ENCODE results near the gene PPP1R10.

The PPP1R10 gene

DNA sequence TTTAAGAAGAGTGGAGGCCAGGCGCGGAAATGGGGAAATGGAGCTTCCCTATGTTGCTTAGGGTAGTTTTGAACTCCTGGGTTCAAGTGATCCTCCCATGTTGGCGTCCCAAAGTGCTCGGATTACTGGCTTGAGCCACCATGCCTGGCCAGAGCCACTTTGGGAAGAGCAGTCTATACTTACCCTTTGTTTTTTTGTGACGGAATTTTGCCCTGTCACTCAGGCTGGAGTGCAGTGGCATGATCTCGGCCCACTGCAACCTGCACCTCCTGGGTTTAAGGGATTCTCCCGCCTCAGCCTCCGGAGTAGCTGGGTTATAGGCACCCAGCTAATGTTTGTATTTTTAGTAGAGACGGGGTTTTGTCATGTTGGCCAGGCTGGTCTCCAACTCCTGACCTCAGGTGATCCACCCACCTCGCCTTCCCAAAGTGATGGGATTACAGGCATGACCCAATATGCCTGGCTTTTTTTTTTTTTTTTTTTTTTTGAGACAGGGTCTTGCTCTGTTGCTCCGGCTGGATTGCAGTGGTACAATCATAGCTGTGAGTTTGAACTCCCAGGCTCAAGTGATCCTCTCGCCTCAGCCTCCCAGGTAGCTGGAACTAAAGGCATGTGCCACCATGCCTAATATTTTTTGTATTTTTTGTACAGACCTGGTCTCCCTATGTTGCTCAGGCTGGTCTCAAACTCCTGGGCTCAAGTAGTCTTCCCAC is 18.0 kb downstream of the PPP1R10 start:
- DNase-seq (ENCODE audit: low read depth): no peak

DNA sequence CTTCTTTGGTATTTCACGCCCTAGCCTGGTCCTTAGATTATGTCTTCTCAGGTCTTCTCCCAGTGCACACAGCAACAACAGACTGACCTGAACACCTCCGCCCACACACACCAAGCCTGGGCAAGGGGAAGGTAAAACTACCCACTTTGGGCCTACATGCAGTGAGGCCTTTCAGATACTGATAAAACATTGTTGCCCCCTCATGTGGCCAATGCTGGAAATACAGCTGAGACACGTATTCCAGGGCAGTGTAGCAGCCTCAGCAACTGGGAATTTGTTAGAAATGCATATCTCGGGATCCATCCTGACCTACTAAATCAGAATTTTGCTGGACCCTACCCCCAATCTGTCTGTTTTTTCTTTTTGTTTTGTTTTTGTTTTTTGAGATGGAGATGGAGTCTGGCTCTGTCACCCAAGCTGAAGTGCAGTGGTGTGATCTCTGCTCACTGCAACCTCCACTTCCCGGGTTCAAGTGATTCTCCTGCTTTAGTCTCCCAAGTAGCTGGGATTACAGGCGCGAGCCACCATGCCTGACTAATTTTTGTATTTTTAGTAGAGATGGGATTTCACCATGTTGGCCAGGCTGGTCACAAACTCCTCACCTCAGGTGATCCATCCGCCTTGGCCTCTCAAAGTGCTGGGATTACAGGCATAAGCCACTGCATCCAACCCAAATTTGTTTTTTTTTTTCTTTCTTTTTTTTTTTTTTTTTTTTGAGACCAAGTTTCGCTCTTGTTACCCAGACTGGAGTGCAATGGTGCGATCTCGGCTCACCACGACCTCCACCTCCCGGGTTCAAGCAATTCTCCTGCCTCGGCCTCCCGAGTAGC is 19.5 kb downstream of the PPP1R10 start:
- DNase-seq (ENCODE audit: low read depth): peak; percentile 81

DNA sequence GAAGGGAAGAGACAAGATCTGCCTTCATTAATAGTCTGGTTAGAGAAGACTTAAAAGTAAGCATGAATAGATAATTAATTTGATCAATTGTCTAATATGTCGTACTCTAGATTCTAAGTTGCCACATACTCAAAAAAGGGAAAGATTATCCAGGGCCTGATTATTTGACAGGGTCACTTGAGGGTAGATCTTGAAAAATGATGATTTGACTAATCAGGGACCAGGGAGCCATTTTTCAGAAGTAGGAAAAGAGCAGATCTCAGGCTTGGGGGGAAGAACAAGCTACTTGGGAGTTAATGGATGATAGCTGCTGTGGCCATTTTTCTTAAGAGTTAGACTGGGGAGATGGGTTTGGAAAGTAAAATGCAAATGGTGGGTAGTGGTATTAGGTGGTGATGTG is 24.8 kb downstream of the PPP1R10 start:
- no peak for DNase-seq (ENCODE audit: low read depth)

DNA sequence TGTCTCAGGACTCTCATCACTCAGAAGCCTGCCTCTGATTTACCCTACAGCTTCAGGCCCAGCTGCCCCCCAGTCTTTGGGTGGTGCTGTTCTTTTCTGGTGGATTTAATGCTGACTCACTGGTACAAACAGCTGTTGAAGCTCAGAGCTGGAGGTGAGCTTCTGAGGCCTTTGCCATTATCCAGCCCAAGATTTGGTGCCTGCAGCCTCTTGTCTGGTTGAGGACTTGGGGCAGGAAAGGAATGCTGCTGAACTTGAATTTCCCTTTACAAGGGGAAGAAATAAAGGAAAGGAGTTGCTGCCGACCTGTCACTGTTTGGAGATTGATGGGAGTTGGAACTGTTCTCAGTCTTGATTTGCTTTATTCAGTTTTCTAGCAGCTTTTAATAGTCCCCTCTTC is 26.0 kb downstream of the PPP1R10 start:
- no peak for DNase-seq (ENCODE audit: low read depth)

DNA sequence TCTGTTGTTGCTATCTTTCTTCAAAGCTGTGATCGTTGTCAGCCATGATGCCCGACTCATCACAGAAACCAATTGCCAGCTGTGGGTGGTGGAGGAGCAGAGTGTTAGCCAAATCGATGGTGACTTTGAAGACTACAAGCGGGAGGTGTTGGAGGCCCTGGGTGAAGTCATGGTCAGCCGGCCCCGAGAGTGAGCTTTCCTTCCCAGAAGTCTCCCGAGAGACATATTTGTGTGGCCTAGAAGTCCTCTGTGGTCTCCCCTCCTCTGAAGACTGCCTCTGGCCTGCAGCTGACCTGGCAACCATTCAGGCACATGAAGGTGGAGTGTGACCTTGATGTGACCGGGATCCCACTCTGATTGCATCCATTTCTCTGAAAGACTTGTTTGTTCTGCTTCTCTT is 26.5 kb downstream of the PPP1R10 start:
- no peak for DNase-seq (ENCODE audit: low read depth)

DNA sequence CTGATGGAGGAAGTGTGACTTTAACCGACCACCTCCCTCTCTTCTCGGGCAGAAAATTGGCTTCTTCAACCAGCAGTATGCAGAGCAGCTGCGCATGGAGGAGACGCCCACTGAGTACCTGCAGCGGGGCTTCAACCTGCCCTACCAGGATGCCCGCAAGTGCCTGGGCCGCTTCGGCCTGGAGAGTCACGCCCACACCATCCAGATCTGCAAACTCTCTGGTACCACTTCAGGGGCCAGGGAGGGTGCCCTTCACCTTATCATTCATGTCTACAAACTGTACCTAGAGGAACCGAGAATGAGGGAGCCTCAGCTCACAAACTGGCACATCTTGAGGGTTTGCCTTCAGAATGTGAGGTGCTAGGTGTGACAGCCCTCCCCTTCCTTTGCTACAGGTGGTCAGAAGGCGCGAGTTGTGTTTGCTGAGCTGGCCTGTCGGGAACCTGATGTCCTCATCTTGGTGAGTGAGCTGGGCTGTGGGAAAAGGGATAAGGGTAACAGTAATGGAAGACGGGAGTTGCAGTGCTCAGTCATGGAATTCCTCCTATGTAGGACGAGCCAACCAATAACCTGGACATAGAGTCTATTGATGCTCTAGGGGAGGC is 27.2 kb downstream of the PPP1R10 start:
- DNase-seq (ENCODE audit: low read depth): no peak

DNA sequence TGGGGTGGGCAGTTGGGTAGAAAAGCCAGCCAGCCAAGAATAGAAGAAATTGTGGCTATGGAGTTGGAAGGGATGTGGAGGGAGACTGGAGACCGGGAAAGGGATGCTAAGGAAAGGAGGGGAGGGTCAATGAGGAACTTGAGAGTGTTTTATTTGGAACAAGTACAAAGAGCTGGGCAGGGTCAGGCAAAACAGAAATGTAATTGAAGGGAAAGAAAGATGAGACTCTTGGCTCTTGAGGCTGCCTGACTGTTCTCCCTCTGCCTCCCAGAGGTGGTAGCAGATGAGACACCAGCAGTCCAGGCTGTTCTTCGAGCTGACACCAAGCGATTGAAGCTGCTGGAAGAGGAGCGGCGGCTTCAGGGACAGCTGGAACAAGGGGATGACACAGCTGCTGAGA is 33.1 kb downstream of the PPP1R10 start:
- no peak for DNase-seq (ENCODE audit: low read depth)

DNA sequence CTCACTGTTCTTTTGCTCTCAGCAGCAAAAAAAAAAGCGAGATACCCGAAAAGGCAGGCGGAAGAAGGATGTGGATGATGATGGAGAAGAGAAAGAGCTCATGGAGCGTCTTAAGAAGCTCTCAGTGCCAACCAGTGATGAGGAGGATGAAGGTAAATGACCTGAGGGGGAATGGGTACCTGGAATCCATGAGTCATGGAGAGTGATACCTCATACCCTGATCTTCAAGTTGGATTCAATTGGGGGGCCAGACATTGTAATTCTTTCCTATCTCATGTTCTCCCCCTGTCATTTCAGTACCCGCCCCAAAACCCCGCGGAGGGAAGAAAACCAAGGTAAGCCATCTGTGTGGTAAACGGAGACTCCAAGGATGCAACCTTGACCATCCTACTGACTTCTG is 39.0 kb downstream of the PPP1R10 start:
- no peak for DNase-seq (ENCODE audit: low read depth)

DNA sequence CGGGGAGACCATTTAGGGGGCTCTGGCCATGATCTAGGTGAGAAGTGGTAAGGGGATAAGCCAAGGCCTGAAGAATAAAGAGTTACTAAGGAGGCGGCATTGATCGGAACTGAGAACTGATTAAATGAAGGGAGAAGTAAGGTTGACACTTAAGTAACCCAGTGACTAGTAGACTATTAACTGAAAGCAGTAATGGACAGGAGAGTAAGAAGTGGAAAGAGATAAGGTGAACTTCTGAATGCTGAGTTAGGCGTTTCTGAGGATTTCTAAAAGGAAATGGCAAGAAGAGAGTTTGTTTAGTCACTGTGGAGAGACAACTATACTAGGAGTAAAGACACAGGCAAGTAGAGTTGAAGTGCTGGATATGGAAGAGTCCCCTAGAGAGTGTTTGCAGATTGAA is 43.9 kb downstream of the PPP1R10 start:
- DNase-seq (ENCODE audit: low read depth): no peak

DNA sequence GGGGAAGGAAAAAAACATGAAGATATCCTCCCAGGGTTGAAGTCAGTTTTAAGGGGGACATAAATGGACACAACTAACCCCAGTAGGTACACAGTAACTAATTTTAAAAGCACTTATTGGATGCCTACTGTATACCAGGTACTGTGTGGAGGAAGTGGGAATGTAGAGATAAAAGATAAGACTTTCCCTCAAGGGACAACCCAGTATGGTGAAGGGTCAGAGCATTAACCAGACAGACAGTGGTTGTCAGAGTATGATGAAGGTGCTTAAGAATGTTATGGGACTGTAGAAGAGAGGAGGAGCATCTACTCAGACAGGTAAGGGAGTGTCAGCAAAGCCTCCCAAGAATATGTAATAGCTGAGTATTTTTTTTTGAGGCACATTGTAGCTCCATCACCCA is 44.9 kb downstream of the PPP1R10 start:
- no peak for DNase-seq (ENCODE audit: low read depth)

DNA sequence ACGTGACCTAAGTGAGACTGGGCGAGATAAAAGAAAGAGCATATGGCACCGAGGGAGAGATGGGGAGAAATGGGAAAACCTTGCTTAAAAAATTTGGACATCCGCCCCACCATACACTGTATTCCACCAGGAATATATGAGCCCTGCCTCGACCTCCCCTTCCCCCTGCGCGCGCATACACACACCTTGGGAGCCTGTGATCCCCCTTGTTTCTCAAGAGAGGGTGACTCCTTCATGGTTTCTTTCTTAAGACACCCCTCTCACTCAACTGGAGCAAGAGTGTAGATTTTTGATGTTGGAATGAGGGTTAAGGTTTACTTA is 45.3 kb downstream of the PPP1R10 start:
- DNase-seq (ENCODE audit: low read depth): no peak

DNA sequence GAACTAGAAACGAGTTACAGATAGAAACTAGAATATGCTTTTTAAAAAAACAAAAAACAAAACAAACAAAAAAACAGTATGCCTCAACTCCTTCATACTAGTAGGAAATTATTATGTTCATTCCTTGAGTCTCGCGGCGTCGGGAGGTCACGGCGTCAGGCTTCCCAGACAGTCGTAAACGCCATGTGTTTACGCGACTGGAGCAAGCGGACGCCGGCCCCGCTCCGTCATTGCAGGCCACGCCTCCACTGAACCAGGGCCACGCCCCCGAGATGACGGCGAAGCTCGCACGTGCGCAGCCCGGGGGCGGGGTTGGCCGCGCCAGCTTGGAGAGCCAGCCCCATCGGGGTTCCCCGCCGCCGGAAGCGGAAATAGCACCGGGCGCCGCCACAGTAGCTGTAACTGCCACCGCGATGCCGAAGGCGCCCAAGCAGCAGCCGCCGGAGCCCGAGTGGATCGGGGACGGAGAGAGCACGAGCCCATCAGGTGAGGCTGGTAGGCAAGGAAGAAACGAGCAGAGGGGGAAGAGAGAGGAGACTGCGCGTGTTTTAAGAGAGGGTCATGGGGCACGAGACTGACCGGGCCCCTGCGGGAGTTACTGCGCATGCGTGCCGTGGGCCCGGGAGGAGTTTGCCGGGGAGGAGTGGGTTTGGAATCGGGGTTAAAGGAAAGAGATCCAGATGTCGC is 45.8 kb downstream of the PPP1R10 start, which contains the start of gene ABCF1:
ABCF1 (plus strand) TSS at position 368 of the 687 bp plus-strand sequence; CDS start at position 414, 46 bp downstream.
- peak; percentile 96 for DNase-seq (ENCODE audit: low read depth)

DNA sequence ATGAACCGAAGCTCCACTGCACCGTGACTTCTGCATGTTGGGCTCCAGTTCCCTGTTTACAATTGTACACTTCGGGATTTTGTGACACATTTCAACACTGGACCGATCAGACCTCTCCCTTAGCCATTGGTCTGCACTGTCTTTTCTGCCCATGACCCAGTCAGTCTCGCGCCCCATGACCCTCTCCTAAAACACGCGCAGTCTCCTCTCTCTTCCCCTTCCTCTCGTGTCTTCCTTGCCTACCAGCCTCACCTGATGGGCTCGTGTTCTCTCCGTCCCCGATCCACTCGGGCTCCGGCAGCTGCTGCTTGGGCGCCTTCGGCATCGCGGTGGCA is 46.3 kb downstream of the PPP1R10 start:
- DNase-seq (ENCODE audit: low read depth): no peak

DNA sequence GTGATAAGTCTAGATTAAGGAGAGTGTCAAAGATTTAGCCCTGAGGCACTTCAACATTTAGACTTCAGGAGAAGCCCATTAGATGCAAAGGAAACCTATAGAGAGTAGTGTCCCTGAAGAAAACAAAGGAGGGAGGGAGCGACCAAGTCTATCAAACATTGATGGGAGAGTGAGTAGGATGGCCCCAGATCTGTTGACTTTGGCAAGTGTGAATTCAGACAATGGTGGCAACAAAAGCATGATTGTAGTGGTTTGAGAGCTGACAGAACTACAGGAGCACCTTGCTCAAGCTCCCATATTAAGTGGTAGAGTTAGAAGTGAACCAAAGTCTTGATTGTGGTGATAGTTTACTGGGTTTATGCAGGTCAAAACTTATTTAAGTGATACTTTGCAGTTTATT is 46.8 kb downstream of the PPP1R10 start:
- no peak for DNase-seq (ENCODE audit: low read depth)

DNA sequence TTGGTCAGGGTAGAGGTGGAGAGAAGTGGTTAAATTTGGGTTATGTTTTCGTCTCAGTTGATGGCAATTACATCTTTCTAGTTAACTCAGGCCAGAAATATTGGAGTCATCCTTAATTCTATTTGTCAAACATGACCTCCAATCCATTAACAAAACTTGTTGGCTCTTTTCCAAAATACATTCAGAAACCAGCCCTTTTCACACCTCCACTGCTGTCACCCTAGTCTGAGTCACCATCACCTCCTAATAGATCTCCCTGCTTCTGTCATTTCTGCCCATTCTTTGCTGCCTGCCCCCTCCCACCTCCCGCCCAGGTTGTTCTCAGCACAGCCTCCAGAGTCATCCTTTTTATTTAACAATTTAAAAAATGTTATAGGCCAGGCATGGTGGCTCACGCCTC is 48.8 kb downstream of the PPP1R10 start:
- no peak for DNase-seq (ENCODE audit: low read depth)

DNA sequence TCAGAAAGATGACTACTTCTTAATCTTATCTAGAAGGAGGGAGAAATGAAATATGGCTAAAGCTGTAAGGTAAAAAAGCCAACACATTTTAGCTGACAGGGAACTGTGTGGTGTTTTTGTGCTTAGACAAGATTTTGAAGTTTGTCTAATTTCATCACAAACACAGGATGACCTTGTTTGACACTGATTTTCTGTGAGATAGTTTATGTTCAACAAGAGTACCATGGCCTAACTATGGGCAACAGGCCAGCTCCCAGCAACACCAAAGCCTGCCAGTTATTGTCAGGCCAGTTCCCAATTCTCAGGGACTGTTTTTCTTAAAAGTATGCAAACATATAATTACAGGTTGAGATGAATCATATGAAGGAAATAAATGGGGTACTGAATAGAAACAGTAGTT is 51.3 kb downstream of the PPP1R10 start:
- DNase-seq (ENCODE audit: low read depth): no peak

DNA sequence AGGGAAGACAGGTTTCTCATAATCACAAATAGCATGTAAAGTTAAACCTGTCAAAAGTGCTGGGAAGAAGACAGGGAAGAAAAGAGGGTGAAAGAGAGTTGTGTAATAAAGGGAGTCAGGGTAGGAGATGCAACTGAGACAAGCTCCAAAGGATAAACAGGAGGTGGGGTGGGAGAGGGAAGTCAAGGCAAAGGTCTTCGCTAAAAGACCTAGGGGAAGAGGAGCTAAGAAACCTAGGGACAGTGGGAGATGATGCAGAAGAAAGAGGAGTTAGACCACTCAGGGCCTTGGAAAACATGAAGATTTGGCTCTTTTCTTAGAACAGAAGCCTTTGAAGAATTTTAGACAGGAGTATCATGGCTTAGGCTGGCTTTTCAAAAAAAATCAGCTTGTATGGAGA is 52.9 kb downstream of the PPP1R10 start:
- no peak for DNase-seq (ENCODE audit: low read depth)

DNA sequence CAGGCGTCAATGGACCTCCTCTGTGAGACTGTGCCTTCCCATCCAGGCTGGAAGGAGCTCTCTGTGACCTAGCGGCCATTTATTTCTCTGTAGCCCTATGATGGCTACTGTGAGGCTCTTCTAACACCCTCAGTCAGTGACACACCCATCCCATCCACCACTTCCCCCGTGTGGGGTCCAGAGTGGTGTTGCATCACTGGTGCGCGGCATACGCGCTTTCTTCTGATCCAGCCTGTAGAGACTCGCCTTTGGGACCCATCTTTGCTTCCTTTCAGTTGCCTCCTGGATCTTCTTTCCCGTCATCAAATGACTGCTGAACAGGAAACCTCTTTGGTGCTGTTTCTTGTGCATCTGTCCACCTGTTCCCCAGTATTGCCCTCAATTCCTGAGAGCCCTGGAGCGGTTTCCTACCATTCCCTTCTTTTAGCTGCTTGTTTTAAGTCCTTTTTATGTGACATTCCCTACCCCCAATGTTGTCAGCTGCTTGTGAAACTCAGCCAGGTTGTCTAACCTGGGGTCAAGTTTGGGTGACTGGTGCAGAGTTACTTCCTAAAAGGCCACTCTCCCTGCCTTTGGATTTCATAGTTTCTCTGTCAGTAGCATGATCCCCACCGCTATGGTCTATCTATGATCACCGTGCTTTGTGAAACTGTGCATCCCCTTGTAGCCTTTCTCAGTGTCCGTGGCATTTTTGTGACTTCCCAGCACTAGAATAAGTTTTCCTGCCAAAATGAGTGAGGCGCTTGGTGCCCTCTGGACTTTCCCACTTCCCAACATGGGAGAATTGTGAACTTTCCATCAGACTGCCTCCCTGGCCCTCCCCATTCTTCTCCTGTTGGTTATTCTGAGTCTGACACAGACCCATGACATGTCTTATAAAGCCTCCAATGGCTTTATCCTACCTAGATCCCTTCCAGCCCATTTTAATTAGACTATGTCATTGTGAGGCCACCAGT is 54.3 kb downstream of the PPP1R10 start:
- no peak for DNase-seq (ENCODE audit: low read depth)

DNA sequence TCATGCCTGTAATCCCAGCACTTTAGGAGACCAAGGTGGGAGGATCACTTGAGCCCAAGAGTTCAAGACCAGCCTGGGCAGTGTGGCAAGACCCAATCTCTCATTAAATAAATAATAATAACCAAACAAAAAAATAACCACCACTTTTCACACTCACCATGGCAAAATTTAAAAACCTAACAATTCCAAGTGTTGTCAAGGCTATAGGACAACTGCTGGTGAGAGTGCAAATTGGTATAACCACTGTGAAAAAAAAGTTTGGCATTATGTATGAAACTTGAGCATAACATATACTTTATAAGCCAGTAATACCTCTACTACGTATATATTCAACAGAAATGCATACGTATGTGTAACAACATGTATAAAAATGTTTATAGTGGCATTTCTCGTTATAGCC is 56.1 kb downstream of the PPP1R10 start:
- no peak for DNase-seq (ENCODE audit: low read depth)

DNA sequence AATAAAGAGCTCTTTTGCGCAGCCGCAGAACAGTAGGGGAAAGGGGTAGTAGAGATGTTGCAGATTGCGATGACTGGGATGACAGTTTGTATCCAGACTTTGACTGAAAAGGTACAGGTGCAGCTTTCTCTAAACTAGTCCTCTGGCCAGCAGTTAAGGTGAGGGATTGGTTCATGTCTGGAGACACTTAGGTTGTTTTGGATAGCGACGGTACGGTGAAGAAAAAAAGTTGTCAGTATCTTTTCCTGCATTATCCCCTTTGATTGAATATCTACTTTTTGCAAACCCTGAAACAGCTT is 59.4 kb downstream of the PPP1R10 start:
- no peak for DNase-seq (ENCODE audit: low read depth)

DNA sequence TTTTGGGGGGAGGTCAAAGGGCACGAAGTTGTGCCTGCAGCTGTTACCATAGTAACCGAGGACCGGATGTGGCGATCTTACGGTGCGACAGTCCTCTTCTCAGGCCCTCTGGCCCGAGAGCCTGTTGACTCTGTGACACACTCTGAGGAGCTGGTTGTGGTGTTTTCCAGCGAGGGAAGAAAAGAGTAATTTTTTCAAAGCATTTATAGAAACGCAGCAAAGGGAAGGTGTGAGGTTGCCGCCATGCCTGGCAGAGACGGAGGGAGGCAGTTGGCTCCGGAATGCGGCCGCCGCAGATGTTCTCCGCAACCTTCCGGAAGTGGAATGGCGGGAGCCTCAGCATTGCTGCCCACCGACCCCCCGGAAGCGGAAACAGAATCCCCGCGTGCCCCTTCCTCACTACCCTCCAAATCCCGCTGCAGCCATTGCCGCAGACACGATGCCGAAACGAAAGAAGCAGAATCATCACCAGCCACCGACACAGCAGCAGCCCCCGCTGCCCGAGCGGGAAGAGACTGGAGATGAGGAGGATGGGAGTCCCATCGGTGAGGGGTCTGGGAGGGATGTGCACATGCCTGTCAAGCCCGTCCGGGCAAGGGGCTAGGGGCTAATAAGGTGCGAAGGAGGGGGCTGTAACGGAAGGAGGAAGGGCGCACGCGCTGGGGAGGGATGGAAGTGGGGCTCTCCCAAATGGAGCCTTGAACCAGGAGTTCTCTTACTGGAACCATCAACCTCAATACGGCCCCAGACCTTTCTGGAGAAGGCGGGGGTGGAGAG is 59.9 kb downstream of the PPP1R10 start, which contains the start of gene PRR3:
PRR3 (plus strand) TSS at position 390 of the 777 bp plus-strand sequence; CDS start at position 440, 50 bp downstream.
- peak; percentile 93 for DNase-seq (ENCODE audit: low read depth)
